Measurements from ENCODE around the gene MFSD11.
"Not testable (repeated sequence)": the region's sequence is repeated elsewhere in the genome, so short reads cannot be mapped to it uniquely, and the experiment has no call there.

The MFSD11 gene

GRCh38 chr17:76789235-76789788, 51.4 kb downstream of the MFSD11 start:
- no peak for DNase-seq (ENCODE audit: low read depth)

GRCh38 chr17:76791053-76791980, 53.4 kb downstream of the MFSD11 start:
- DNase-seq (ENCODE audit: low read depth): no peak
- no peak overlapping the region for H3K4me3 ChIP-seq (ENCODE audit: low read depth, low read length)

More at GRCh38 chr17:76789235-76789788, 51.4 kb downstream of the MFSD11 start:
- no peak overlapping the region for H3K4me3 ChIP-seq (ENCODE audit: low read depth, low read length)

GRCh38 chr17:76792348-76792747, 54.4 kb downstream of the MFSD11 start:
- no peak for DNase-seq (ENCODE audit: low read depth)

GRCh38 chr17:76793775-76794174, 55.9 kb downstream of the MFSD11 start:
- DNase-seq (ENCODE audit: low read depth): no peak
- no peak overlapping the region for H3K4me3 ChIP-seq (ENCODE audit: low read depth, low read length)

More at GRCh38 chr17:76792348-76792747, 54.4 kb downstream of the MFSD11 start:
- no peak overlapping the region for H3K4me3 ChIP-seq (ENCODE audit: low read depth, low read length)

GRCh38 chr17:76796081-76796480, 58.2 kb downstream of the MFSD11 start:
- no peak overlapping the region for H3K4me3 ChIP-seq (ENCODE audit: low read depth, low read length)
- DNase-seq (ENCODE audit: low read depth): no peak

- no peak overlapping the region for H3K4me3 ChIP-seq (ENCODE audit: low read depth, low read length)
- DNase-seq (ENCODE audit: low read depth): no peak
Measured at GRCh38 chr17:76797241-76797840, 59.4 kb downstream of the MFSD11 start.

GRCh38 chr17:76801706-76802105, 63.8 kb downstream of the MFSD11 start:
- DNase-seq (ENCODE audit: low read depth): no peak
- H3K4me3 ChIP-seq (ENCODE audit: low read depth, low read length): no peak overlapping the region

- DNase-seq (ENCODE audit: low read depth): no peak
- no peak overlapping the region for H3K4me3 ChIP-seq (ENCODE audit: low read depth, low read length)
Measured at GRCh38 chr17:76805319-76805718, 67.4 kb downstream of the MFSD11 start.

- DNase-seq (ENCODE audit: low read depth); H3K4me3 ChIP-seq (ENCODE audit: low read depth, low read length): not testable (repeated sequence)
Measured at GRCh38 chr17:76806151-76806550, 68.2 kb downstream of the MFSD11 start.

- DNase-seq (ENCODE audit: low read depth); H3K4me3 ChIP-seq (ENCODE audit: low read depth, low read length): not testable (repeated sequence)
Measured at GRCh38 chr17:76806767-76807166, 68.8 kb downstream of the MFSD11 start.

GRCh38 chr17:76808326-76808725, 70.4 kb downstream of the MFSD11 start:
- no peak overlapping the region for H3K4me3 ChIP-seq (ENCODE audit: low read depth, low read length)
- DNase-seq (ENCODE audit: low read depth): no peak

GRCh38 chr17:76810956-76811355, 73.0 kb downstream of the MFSD11 start:
- no peak overlapping the region for H3K4me3 ChIP-seq (ENCODE audit: low read depth, low read length)
- no peak for DNase-seq (ENCODE audit: low read depth)

GRCh38 chr17:76811834-76812233, 73.9 kb downstream of the MFSD11 start:
- no peak overlapping the region for H3K4me3 ChIP-seq (ENCODE audit: low read depth, low read length)
- DNase-seq (ENCODE audit: low read depth): no peak

GRCh38 chr17:76812263-76812662, 74.3 kb downstream of the MFSD11 start:
- DNase-seq (ENCODE audit: low read depth): no peak
- no peak overlapping the region for H3K4me3 ChIP-seq (ENCODE audit: low read depth, low read length)

GRCh38 chr17:76812968-76813367, 75.0 kb downstream of the MFSD11 start:
- no peak for DNase-seq (ENCODE audit: low read depth)
- H3K4me3 ChIP-seq (ENCODE audit: low read depth, low read length): no peak overlapping the region

GRCh38 chr17:76815907-76816589, 78.1 kb downstream of the MFSD11 start:
- H3K4me3 ChIP-seq (ENCODE audit: low read depth, low read length); DNase-seq (ENCODE audit: low read depth): not testable (repeated sequence)

- no peak overlapping the region for H3K4me3 ChIP-seq (ENCODE audit: low read depth, low read length)
- no peak for DNase-seq (ENCODE audit: low read depth)
Measured at GRCh38 chr17:76816590-76817135, 78.7 kb downstream of the MFSD11 start.

- DNase-seq (ENCODE audit: low read depth): no peak
- no peak overlapping the region for H3K4me3 ChIP-seq (ENCODE audit: low read depth, low read length)
Measured at GRCh38 chr17:76820039-76820438, 82.1 kb downstream of the MFSD11 start.

GRCh38 chr17:76820561-76820960, 82.6 kb downstream of the MFSD11 start:
- DNase-seq (ENCODE audit: low read depth): no peak
- no peak overlapping the region for H3K4me3 ChIP-seq (ENCODE audit: low read depth, low read length)

Measured in skeletal muscle cell (primary cell).